Fibroblast of lung (primary cell): ENCODE measurements around the gene ACTR1B. TPM values are rescaled to one million over a fixed set of nuclear protein-coding genes. Genes with fewer than 3 reads are reported as not detected.

Source experiments
- DNase-seq, 2 donors: peaks; one replicate each; pipeline versions ENCODE4 v3.0.0 to v3.0.0-alpha.2; 2010; ENCODE audit warnings: low read depth in 2 of 2
- H2AFZ ChIP-seq: 2 replicates; pipeline ENCODE4 v1.5.1; 2012; ENCODE audit warnings: low read length, control low read depth, inconsistent platforms
- H3K27ac ChIP-seq: 2 replicates; pipeline ENCODE4 v1.5.1; 2011; ENCODE audit warnings: low read length, control low read depth; ENCODE audit not compliant: insufficient read depth
- H3K27me3 ChIP-seq: 2 replicates; pipeline ENCODE4 v1.5.1; 2011; ENCODE audit warnings: mild to moderate bottlenecking, low read length; ENCODE audit not compliant: control insufficient read depth, insufficient read depth
- H3K36me3 ChIP-seq: 2 replicates; pipeline ENCODE4 v1.5.1; 2011; ENCODE audit warnings: low read length; ENCODE audit not compliant: control insufficient read depth, insufficient read depth
- H3K4me1 ChIP-seq: 2 replicates; pipeline ENCODE4 v1.5.1; 2011; ENCODE audit warnings: low read length; ENCODE audit not compliant: control insufficient read depth, insufficient read depth; ENCODE audit errors: extremely low read depth
- H3K4me2 ChIP-seq: 2 replicates; pipeline ENCODE4 v1.5.1; 2011; ENCODE audit warnings: low read length, control low read depth; ENCODE audit not compliant: insufficient read depth; ENCODE audit errors: extremely low read depth
- H3K4me3 ChIP-seq, 4 experiments: fragments of 200-600 bp in 1 of 4; sonication (generic) in 1 of 4; replicated peaks in 1 of 4; 2 replicates each; pipeline ENCODE4 v1.5.1; 2011 to 2016; ENCODE audit warnings: low read length in 4 of 4, low read depth in 3 of 4, mild to moderate bottlenecking in 3 of 4, control low read depth in 2 of 4, inconsistent platforms in 1 of 4, mixed read lengths in 1 of 4; ENCODE audit not compliant: insufficient read depth in 1 of 4; ENCODE audit errors: control extremely low read depth in 1 of 4
- H3K79me2 ChIP-seq: 2 replicates; pipeline ENCODE4 v1.5.1; 2012; ENCODE audit warnings: mild to moderate bottlenecking, low read length, inconsistent platforms; ENCODE audit not compliant: control insufficient read depth, insufficient read depth
- H3K9ac ChIP-seq: 2 replicates; pipeline ENCODE4 v1.5.1; 2011; ENCODE audit warnings: mild to moderate bottlenecking, low read length, control low read depth; ENCODE audit not compliant: insufficient read depth
- H3K9me3 ChIP-seq: 2 replicates; pipeline ENCODE4 v1.5.1; 2012; ENCODE audit warnings: low read depth, low read length; ENCODE audit not compliant: control insufficient read depth, insufficient read depth
- H4K20me1 ChIP-seq: 2 replicates; pipeline ENCODE4 v1.5.1; 2011; ENCODE audit warnings: low read length; ENCODE audit not compliant: control insufficient read depth, insufficient read depth; ENCODE audit errors: extremely low read depth
- EZH2 ChIP-seq: IDR thresholded peaks from 2 replicates; pipeline ENCODE4 v1.5.1; 2012; ENCODE audit warnings: low read length, control low read depth, mild to moderate bottlenecking; ENCODE audit errors: missing control alignments
- polyA plus RNA-seq, 2 donors: library from polyadenylated mRNA; depleted of rRNA in 1 of 2; stranded (reverse) in 1 of 2; unstranded in 1 of 2; fragments of >200 nt; gene quantifications; 2 replicates each; pipeline ENCODE4 v1.2.1, GENCODE V29; 2011 to 2012; ENCODE audit warnings: missing spikeins in 1 of 2
- total RNA-seq: library from RNA; depleted of rRNA; stranded (reverse); fragments of >200 nt; gene quantifications from 2 replicates; pipeline ENCODE4 v1.2.1, GENCODE V29; 2014
- TF ChIP-seq, protein P1 (sequence below), 2 donors: IDR thresholded peaks in 1 of 2; conservative IDR thresholded peaks in 1 of 2; 1 replicate in 1 of 2; 2 replicates in 1 of 2; pipeline ENCODE4 v1.5.1; 2011 to 2012; ENCODE audit warnings: low read length in 2 of 2, control low read depth in 1 of 2, inconsistent platforms in 1 of 2, low read depth in 1 of 2, mild to moderate bottlenecking in 1 of 2

ACTR1B gene
- total and polyA plus RNA-seq, 2 donors (not counting 1 experiment from before 2014, with no cell fraction given): 38.3 to 69.9 TPM

DNA sequence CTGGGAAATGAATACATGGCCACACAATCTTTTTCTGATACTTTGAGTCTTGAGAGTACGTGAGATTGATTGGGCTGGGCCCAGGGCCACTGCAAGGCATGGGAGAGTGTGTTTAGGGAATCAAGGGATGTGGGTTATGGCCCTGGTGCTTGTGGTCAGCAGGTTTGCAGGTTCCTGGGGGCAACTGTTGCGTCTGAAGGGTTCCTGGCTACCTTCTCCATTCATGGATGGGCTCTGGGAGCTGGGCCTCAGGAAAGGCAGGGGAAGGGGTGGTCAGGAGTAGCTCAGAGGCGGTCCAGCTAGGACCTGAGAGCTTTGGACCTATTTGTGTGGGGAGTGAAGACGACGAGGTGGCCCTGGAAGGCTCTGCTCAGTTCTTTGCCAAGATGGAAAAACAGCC, 41.1 kb upstream of the ACTR1B start:
- Histone ChIP-seq H3K79me2 (no peaks in the 10 kb centered on the region), H4K20me1 (no peaks in the 10 kb centered on the region), H3K4me2 (no peak overlapping the region)

DNA sequence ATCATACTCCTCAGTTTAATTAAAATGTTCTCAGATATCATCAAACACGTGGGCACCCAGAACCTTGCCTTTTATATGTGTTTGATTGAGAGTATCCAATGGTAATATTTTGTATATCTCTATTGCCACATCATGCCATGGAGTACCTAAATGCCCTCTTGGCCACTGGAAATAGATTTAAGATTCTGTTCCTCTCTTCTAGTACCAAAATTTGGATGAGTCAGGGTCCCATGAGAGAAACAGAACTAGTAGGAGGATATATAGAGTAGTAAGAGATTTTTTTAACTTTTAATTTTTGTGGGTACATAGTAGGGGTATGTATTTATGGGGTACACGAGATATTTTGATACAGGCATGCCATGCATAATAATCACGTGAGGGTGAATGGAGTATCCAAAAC, 39.9 kb upstream of the ACTR1B start:
- peaks cover 4% of the 10 kb centered on the region for H3K27me3 ChIP-seq
- DNase-seq: no peak

More for the DNA sequence above, 41.1 kb upstream of the ACTR1B start:
- Histone ChIP-seq H3K27ac (no peak overlapping the region), H3K4me3 (no peak overlapping the region), H2AFZ (no peak overlapping the region), H3K4me1 (no peaks in the 10 kb centered on the region), H3K36me3 (no peaks in the 10 kb centered on the region), H3K9ac (no peak overlapping the region), H3K9me3 (no peaks in the 10 kb centered on the region), H3K27me3 (peaks cover 6% of the 10 kb centered on the region)
- TF ChIP-seq, protein P1, sequence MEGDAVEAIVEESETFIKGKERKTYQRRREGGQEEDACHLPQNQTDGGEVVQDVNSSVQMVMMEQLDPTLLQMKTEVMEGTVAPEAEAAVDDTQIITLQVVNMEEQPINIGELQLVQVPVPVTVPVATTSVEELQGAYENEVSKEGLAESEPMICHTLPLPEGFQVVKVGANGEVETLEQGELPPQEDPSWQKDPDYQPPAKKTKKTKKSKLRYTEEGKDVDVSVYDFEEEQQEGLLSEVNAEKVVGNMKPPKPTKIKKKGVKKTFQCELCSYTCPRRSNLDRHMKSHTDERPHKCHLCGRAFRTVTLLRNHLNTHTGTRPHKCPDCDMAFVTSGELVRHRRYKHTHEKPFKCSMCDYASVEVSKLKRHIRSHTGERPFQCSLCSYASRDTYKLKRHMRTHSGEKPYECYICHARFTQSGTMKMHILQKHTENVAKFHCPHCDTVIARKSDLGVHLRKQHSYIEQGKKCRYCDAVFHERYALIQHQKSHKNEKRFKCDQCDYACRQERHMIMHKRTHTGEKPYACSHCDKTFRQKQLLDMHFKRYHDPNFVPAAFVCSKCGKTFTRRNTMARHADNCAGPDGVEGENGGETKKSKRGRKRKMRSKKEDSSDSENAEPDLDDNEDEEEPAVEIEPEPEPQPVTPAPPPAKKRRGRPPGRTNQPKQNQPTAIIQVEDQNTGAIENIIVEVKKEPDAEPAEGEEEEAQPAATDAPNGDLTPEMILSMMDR (conservative IDR thresholded peaks at IDR 0.05 in 1 of 2, IDR thresholded peaks at IDR 0.05 in 1 of 2; ENCODE audit: low read depth in 1 of 2, low read length in 2 of 2): no peak
- no peak for TF ChIP-seq EZH2
- no peak for DNase-seq

DNA sequence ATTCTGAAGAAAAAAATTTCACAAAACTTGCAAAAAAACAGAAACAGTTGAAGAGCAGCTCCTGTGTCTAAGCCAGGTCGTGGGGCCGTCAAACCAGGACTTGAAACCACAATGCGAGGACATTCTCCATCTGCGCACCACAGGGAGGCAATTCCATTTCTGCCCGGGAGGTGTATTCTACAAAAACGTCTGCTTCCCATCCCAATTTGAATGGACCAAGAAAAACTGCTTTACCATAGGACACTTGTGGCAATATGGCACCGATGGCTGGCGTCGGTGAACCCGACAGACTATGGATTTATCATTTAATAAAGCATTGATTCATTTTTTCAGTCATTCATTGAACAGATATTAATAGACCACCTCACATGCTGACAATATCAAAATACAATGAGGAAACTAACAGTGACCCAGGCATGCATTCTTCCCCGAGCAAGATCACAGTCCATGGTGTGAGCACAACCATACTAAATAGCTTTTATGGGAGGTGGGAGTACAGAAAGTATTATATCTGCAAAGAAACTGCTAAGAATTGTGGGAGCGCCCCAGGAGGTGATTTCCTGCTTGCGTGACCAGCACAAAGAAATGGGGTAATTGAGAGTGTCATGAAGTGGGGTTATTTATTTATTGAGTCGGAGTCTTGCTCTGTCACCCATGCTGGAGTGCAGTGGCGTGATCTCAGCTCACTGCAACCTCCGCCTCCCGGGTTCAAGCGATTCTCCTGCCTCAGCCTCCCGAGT, 39.1 kb upstream of the ACTR1B start:
- Histone ChIP-seq H2AFZ (no peak overlapping the region), H4K20me1 (no peaks in the 10 kb centered on the region)
- TF ChIP-seq EZH2: no peak

More for the DNA sequence above, 39.9 kb upstream of the ACTR1B start:
- Histone ChIP-seq H2AFZ (no peak overlapping the region), H3K4me1 (no peaks in the 10 kb centered on the region), H3K9me3 (no peaks in the 10 kb centered on the region), H3K4me2 (no peak overlapping the region), H3K27ac (no peak overlapping the region), H3K4me3 (no peak overlapping the region), H3K79me2 (no peaks in the 10 kb centered on the region), H4K20me1 (no peaks in the 10 kb centered on the region), H3K36me3 (no peaks in the 10 kb centered on the region), H3K9ac (no peak overlapping the region)
- no peak for TF ChIP-seq EZH2

DNA sequence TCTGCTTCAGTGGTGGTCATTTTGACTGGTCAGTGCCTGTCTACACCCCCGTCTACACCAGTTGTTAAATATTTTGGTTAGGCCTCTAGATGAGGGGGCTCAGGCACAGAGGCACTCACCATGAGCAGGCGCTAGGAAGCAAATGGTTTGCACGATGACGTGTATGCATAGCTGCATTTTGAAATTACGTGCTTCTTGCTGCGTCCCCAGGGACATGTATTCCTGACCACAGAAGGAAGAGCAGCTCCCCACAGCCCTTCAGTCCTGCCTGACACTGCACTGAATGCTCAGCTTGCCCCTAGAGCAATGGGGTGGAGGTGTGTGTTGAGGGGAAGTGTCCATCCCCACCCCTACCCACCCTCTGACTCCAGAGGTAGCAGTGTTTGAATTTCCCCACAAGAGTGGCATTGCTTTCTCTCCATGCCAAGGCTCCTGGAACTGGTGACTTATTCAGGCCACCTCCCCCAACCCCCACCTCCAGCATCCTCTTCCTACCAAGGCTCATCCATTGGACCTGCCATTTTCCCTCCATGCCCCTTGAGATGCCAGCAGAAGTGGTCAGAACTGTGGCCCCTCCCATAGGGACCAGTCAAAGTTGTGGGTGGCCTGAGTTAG, 38.1 kb upstream of the ACTR1B start:
- no peaks in the 10 kb centered on the region for H3K36me3 ChIP-seq
- H3K4me1 ChIP-seq: no peaks in the 10 kb centered on the region
- TF ChIP-seq EZH2: no peak
- TF ChIP-seq, protein P1 (conservative IDR thresholded peaks at IDR 0.05 in 1 of 2, IDR thresholded peaks at IDR 0.05 in 1 of 2; ENCODE audit: low read depth in 1 of 2, low read length in 2 of 2): no peak
- H3K9me3 ChIP-seq: no peaks in the 10 kb centered on the region
- H4K20me1 ChIP-seq: no peaks in the 10 kb centered on the region
- no peaks in the 10 kb centered on the region for H3K79me2 ChIP-seq
- H3K4me3 ChIP-seq: no peak overlapping the region
- no peak overlapping the region for H3K4me2 ChIP-seq
- no peaks in the 10 kb centered on the region for H3K27me3 ChIP-seq
- H3K9ac ChIP-seq: no peak overlapping the region
- H3K27ac ChIP-seq: no peak overlapping the region
- DNase-seq: no peak
- no peak overlapping the region for H2AFZ ChIP-seq

More for the DNA sequence above, 39.1 kb upstream of the ACTR1B start:
- no peaks in the 10 kb centered on the region for H3K36me3 ChIP-seq
- no peak for DNase-seq
- H3K27me3 ChIP-seq: no peaks in the 10 kb centered on the region
- H3K4me1 ChIP-seq: no peaks in the 10 kb centered on the region
- no peak overlapping the region for H3K4me3 ChIP-seq
- no peaks in the 10 kb centered on the region for H3K9me3 ChIP-seq
- H3K9ac ChIP-seq: no peak overlapping the region
- no peak overlapping the region for H3K27ac ChIP-seq
- H3K4me2 ChIP-seq: no peak overlapping the region
- no peaks in the 10 kb centered on the region for H3K79me2 ChIP-seq
